ENCODE results near the gene CEP250.
A peak's percentile ranks its signal among the peaks of the same experiment; 100 is the strongest.

CEP250 gene

DNA sequence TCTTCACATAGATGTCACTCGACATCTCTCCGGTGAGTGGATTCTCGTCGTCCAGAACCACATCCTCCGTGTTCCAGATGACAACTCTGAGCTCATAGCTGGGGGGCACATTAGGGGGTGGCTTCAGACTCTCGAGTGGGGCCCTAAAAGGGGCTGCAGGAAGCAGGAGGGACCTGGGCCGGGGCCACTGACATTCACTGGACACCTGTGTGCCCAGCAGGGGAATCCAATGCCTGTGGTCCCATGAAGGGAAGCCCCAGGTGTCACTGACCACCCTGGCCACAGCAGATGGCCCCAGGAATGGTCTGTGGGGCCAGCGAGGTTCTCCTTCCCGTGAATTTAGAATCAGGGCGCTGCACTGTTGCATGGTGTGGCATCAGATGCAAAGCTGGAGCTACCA, 105.1 kb downstream of the CEP250 start:
- DNase-seq = no peak

DNA sequence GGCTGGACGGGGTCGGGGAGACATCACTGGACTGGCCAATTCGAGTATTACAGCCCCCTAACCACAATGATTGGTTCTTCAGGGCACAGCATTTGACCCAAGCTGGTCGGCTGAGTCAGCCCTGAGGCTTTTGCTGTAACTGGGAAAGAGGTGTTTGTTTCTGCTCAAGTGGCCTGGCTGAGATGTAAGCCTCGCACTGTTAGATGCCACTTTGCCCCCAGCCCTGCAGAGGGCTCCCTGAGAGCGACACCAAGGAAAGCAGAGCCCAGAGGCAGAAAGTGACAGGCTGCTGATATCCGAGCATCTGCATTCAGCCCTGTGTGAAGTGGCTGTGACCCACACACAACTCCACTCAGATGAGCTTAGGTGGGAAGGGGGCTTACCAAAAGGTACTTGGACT, 105.9 kb downstream of the CEP250 start:
- DNase-seq = peak in 18 of 58 donors; percentile 3 to 27 (median 12)

DNA sequence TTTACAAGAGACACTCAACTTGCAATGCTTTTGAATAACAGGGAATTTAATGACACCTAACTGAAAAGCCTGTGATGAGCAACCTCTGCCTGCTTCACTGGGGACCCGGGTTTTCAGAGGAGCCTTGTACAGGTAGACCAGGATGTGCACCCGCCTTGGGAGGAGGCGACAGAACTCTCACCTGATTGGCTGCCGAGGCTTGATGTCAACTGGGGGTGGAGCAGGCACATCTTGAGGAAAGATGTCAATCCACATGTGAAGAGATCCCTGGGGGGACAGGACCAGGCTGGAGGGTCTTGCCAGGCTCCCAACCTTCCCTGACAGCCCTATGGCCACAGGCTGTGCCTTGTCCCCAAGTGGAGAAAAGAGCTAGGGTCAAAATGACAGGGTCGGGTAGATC, 106.3 kb downstream of the CEP250 start:
- no peak for DNase-seq

DNA sequence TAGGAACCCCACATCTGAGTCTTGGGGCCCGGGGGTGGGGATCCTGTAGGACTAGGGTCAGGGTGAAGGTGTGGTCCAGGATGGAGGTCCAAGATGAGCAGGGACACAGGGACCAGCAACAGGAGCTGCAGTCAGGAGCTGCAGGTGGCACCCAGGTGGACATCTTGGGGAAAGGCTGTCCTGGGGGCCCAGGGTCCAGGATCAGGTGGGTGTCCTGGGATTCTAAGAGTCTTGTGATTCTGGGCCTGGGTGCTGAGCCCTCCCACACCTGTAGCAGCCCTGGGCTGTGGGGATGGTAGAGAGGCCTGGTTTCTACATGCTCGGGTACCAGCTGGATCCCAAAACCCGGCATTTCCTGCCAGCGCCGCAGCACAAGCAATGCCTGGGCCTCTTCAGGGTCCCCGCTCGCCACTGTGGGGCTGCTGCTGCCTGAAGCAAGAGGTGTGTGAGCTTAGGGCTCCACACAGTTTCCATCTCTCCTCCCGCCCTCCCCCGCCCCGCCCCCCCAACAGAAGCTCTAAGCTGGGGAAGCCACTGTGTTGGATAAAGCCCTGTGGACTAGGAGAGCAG, 107.2 kb downstream of the CEP250 start:
- DNase-seq = no peak

DNA sequence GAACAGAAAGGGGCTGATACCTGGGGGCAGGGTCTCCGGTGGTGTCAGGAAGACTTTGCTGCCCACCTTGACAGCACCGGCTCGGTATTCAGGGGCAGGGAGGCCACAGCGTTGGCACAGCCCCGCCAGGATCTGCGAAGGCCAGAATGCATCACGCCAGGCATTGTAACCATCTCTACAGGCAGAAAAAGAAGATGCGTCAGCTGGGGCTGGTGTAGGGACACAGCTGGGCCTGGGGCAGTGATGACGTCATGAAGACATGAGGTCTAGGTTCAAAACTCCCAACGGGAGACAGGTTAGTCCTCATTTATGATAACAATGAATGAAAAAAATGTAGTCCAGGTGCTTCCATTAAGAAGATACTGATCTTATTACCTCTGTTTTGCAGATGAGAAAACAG, 108.4 kb downstream of the CEP250 start:
- no peak for DNase-seq

DNA sequence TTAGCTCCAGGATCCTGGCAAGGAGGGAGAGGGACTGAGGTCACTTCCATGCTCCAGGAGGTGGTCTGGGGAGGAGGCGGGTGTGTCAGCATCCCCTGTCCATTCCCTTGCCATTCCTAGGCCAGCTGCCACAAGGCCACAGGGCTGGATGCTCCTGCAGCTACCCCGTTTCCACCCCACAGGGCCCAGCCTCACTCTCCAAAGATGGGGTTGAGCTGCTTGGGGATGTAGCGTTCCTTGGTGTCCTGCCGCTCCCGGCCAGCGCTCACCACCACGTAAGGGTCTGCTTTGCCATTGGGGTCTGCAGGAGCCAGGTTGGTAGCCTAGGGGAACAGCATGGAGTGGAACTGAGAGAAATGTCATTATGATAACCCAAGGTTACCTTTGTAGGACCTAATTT, 109.5 kb downstream of the CEP250 start:
- DNase-seq = no peak

DNA sequence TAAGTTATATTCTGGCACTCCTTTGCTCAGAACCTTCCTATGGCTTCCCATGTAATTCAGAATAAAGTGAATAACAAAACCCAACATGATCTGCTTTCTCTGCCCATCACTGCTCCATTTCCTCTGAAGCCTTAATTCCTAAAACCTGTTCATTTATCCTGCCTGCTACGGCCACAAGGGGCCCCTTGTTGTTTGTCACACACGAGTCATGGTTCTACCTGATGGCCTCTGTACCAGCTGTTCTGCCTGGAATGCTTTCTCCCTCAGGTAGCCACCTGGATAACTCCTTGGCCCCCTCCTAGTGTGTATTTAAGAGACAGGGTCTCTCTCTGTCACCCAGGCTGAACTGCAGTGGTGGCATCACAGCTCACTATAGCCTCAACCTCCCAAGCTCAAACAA, 113.2 kb downstream of the CEP250 start:
- no peak for DNase-seq
